Neural progenitor cell (in vitro differentiated cells): ENCODE measurements around the gene TICAM1. TPM values are rescaled to one million over a fixed set of nuclear protein-coding genes. Genes with fewer than 3 reads are reported as not detected.
"Not testable (repeated sequence)": the region's sequence is repeated elsewhere in the genome, so short reads cannot be mapped to it uniquely, and the experiment has no call there.

Experiments
- DNase-seq: peaks from one replicate; pipeline ENCODE4 v3.0.0-alpha.2; 2016; ENCODE audit warnings: low spot score
- H2AFZ ChIP-seq: fragments of 200-600 bp; sonication (generic); replicated peaks from 2 replicates; pipeline ENCODE4 v1.6.1; 2016; ENCODE audit warnings: antibody characterized with exemption
- H3F3A ChIP-seq: fragments of 200-600 bp; sonication (generic); 2 replicates; pipeline ENCODE4 v1.6.1; 2016; ENCODE audit warnings: antibody characterized with exemption, low read depth
- H3K27ac ChIP-seq: fragments of 200-600 bp; sonication (generic); 2 replicates; pipeline ENCODE4 v1.5.1; 2016; ENCODE audit warnings: mild to moderate bottlenecking
- H3K27me3 ChIP-seq: fragments of 200-600 bp; sonication (generic); 2 replicates; pipeline ENCODE4 v1.6.1; 2016; ENCODE audit warnings: mild to moderate bottlenecking, moderate library complexity
- H3K36me3 ChIP-seq: fragments of 200-600 bp; sonication (generic); 2 replicates; pipeline ENCODE4 v1.5.1; 2016
- H3K4me1 ChIP-seq: fragments of 200-600 bp; sonication (generic); 2 replicates; pipeline ENCODE4 v1.6.1; 2016; ENCODE audit warnings: mixed run types
- H3K4me2 ChIP-seq: fragments of 200-600 bp; sonication (generic); 2 replicates; pipeline ENCODE4 v1.6.1; 2016
- H3K4me3 ChIP-seq: fragments of 200-600 bp; sonication (generic); 2 replicates; pipeline ENCODE4 v1.5.1; 2016
- H3K79me2 ChIP-seq: fragments of 200-600 bp; sonication (generic); 2 replicates; pipeline ENCODE4 v1.6.1; 2016; ENCODE audit warnings: low read depth
- H3K9ac ChIP-seq: fragments of 200-600 bp; sonication (generic); 2 replicates; pipeline ENCODE4 v1.6.1; 2016
- H3K9me3 ChIP-seq: fragments of 200-600 bp; sonication (generic); 2 replicates; pipeline ENCODE4 v1.5.1; 2016; ENCODE audit warnings: low read depth
- H4K20me1 ChIP-seq: fragments of 200-600 bp; sonication (generic); 2 replicates; pipeline ENCODE4 v1.6.1; 2016; ENCODE audit warnings: low read depth
- H3K27ac Mint-ChIP-seq: 3 replicates; pipeline ENCODE4 v1.8.0; 2021; ENCODE audit warnings: mixed read lengths
- H3K27me3 Mint-ChIP-seq: 2 replicates; pipeline ENCODE4 v1.8.0; 2022; ENCODE audit warnings: low read depth, mild to moderate bottlenecking, inconsistent platforms, moderate library complexity, mixed read lengths; ENCODE audit not compliant: insufficient read depth
- H3K36me3 Mint-ChIP-seq: 3 replicates; pipeline ENCODE4 v1.8.0; 2021; ENCODE audit warnings: mixed read lengths
- H3K4me1 Mint-ChIP-seq: 3 replicates; pipeline ENCODE4 v1.8.0; 2021; ENCODE audit warnings: mixed read lengths
- H3K4me3 Mint-ChIP-seq: 3 replicates; pipeline ENCODE4 v1.8.0; 2021; ENCODE audit warnings: mild to moderate bottlenecking, moderate library complexity, mixed read lengths
- H3K9me3 Mint-ChIP-seq: 3 replicates; pipeline ENCODE4 v1.8.0; 2020; ENCODE audit warnings: mixed read lengths
- EZH2 ChIP-seq: fragments of 200-600 bp; sonication (generic); IDR thresholded peaks from 2 replicates; pipeline ENCODE4 v1.6.1; 2017; ENCODE audit warnings: antibody characterized with exemption, mild to moderate bottlenecking, moderate library complexity
- EZH2phosphoT487 ChIP-seq: fragments of 200-600 bp; sonication (generic); IDR thresholded peaks from 2 replicates; pipeline ENCODE4 v1.6.1; 2017; ENCODE audit warnings: antibody characterized with exemption
- total RNA-seq: library from RNA; depleted of rRNA; stranded (reverse); fragments of >200 nt; gene quantifications from 2 replicates; pipeline ENCODE4 v1.2.3, GENCODE V29; 2015; ENCODE audit warnings: low replicate concordance
- TF ChIP-seq, protein P1 (sequence below): fragments of 200-600 bp; sonication (generic); IDR thresholded peaks from 2 replicates; pipeline ENCODE4 v1.5.1; 2017; ENCODE audit warnings: antibody characterized with exemption, mild to moderate bottlenecking

The TICAM1 gene
- total RNA-seq, 1 donor from 2014 or later, result not detected

DNA sequence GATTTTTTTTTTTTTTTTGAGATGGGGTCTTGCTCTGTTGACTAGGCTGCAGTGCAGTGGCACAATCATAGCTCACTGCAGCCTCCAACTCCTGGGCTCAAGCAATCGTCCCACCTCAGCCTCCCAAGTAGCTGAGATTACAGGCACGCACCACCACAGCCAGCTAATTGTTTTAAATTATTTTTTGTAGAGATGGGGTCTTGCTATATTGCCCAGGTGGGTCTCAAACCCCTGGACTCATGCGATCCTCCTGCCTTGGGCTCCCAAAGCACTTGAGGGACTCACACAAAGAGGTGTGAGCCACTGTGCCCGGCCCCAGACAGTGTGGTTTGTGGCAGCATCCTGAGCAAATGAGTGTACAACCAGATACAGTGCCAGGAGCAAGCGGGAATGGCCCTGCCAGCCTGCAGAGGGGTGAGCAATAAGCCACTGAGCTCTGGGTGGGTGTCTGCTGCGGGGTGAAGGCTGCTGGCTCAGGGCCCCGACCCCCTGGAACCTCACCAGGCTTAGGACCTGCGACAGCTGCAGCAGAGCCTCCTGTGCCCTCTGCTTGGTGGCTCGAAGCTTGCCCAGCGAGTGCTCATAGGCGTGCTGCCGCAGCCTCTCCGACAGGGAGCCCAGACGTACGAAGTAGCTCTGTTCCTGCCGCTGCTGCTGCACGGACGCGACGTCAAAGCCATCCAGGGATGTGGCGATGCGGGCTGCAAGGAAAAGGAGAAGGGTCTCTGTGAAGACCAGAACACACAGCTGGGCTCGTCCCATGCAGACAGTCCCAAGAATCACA, 15.9 kb upstream of the TICAM1 start:
- H3K36me3 Mint-ChIP-seq, result peaks cover 11% of the 10 kb centered on the region

DNA sequence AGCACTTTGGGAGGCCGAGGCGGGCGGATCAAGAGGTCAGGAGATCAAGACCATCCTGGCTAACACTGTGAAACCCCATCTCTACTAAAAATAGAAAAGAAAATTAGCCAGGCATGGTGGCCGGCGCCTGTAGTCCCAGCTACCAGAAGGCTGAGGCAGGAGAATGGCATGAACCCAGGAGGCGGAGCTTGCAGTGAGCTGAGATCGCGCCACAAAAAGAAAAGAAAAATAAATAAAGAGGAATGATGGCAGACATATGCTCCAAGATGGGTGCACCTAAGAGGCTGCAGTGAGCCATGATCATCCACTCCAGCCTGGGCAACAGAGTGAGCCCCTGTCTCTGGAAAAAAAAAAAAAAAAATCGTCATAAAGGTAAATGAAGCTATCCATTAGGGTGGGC, 14.5 kb upstream of the TICAM1 start:
- H3K79me2 ChIP-seq, H4K20me1 ChIP-seq, H3K27ac ChIP-seq, DNase-seq, H3F3A ChIP-seq, H3K9ac ChIP-seq, H3K9me3 Mint-ChIP-seq, H3K27me3 ChIP-seq, H3K4me2 ChIP-seq, H3K4me1 Mint-ChIP-seq, H3K27me3 Mint-ChIP-seq, H3K36me3 ChIP-seq, H2AFZ ChIP-seq, H3K4me3 Mint-ChIP-seq, H3K4me3 ChIP-seq, H3K4me1 ChIP-seq, H3K27ac Mint-ChIP-seq, H3K9me3 ChIP-seq: not testable (repeated sequence)
- H3K36me3 Mint-ChIP-seq, result peaks cover 14% of the 10 kb centered on the region

More for the DNA sequence above, 15.9 kb upstream of the TICAM1 start:
- no peak for DNase-seq
- no peaks in the 10 kb centered on the region for H3K27me3 ChIP-seq
- Mint-ChIP-seq H3K4me1 (no peaks in the 10 kb centered on the region), H3K4me3 (no peak overlapping the region), H3K27ac (no peak overlapping the region), H3K9me3 (no peaks in the 10 kb centered on the region), H3K27me3 (peaks cover 2% of the 10 kb centered on the region)
- H3K36me3 ChIP-seq, result no peaks in the 10 kb centered on the region
- no peaks in the 10 kb centered on the region for H3K4me1 ChIP-seq
- no peaks in the 10 kb centered on the region for H4K20me1 ChIP-seq
- no peak overlapping the region for H3K27ac ChIP-seq
- no peaks in the 10 kb centered on the region for H3K79me2 ChIP-seq
- no peak overlapping the region for H2AFZ ChIP-seq
- no peak overlapping the region for H3K4me3 ChIP-seq
- no peaks in the 10 kb centered on the region for H3F3A ChIP-seq
- TF ChIP-seq, protein P1, sequence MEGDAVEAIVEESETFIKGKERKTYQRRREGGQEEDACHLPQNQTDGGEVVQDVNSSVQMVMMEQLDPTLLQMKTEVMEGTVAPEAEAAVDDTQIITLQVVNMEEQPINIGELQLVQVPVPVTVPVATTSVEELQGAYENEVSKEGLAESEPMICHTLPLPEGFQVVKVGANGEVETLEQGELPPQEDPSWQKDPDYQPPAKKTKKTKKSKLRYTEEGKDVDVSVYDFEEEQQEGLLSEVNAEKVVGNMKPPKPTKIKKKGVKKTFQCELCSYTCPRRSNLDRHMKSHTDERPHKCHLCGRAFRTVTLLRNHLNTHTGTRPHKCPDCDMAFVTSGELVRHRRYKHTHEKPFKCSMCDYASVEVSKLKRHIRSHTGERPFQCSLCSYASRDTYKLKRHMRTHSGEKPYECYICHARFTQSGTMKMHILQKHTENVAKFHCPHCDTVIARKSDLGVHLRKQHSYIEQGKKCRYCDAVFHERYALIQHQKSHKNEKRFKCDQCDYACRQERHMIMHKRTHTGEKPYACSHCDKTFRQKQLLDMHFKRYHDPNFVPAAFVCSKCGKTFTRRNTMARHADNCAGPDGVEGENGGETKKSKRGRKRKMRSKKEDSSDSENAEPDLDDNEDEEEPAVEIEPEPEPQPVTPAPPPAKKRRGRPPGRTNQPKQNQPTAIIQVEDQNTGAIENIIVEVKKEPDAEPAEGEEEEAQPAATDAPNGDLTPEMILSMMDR, result no peak
- TF ChIP-seq EZH2 (no peak), EZH2phosphoT487 (no peak)
- H3K9me3 ChIP-seq, result no peaks in the 10 kb centered on the region
- H3K4me2 ChIP-seq, result no peak overlapping the region
- no peak overlapping the region for H3K9ac ChIP-seq

DNA sequence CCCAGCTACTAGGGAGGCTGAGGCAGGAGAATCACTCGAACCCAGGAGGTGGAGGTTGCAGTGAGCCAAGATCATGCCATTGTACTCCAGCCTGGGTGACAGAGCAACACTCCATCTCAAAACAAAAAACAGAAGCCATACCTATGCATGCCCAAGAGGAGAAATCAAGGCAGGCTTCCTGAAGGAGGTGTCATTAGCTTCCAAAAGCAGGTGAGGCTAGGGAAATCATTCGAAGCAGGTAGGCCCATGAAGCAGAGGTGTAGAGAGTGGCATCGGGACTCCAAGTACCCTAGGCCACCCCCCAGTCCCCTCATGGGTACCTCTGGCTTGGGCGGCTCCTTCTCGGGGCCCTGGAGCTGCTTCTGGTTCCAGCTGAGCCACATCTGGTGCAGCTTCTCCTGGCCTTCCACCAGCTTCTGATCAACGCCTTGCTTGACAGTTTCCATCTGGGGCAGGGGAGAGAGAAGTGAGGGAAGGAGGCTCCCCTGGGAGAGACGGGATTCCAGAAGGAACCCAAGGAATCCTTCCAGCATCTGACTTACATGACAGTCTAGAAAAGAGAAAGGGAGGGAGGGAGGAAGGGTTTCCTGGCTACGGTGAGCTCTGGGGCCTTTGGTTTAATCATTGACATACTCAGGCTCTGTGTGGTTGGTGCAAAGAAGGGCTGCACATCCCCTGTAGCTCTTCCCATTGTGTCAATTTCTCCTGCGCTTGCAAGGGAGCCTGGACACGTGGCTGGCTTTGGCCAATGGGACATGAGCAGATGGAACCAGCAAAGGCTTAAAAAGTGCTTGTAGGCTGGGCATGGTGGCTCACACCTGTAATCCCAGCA, 13.1 kb upstream of the TICAM1 start:
- H3K4me1 Mint-ChIP-seq, result no peaks in the 10 kb centered on the region

More for the DNA sequence above, 13.1 kb upstream of the TICAM1 start:
- Mint-ChIP-seq H3K4me3 (no peak overlapping the region), H3K27ac (no peak overlapping the region), H3K36me3 (peaks cover 21% of the 10 kb centered on the region), H3K27me3 (peaks cover 5% of the 10 kb centered on the region), H3K9me3 (no peaks in the 10 kb centered on the region)
- no peaks in the 10 kb centered on the region for H3K79me2 ChIP-seq
- DNase-seq, result no peak
- no peak overlapping the region for H3K4me3 ChIP-seq
- TF ChIP-seq EZH2 (no peak), EZH2phosphoT487 (no peak)
- TF ChIP-seq, protein P1, result no peak
- no peak overlapping the region for H3K27ac ChIP-seq
- H3K36me3 ChIP-seq, result no peaks in the 10 kb centered on the region
- no peaks in the 10 kb centered on the region for H3F3A ChIP-seq
- H3K4me1 ChIP-seq, result no peaks in the 10 kb centered on the region
- no peak overlapping the region for H3K9ac ChIP-seq
- no peaks in the 10 kb centered on the region for H4K20me1 ChIP-seq
- no peak overlapping the region for H2AFZ ChIP-seq
- no peak overlapping the region for H3K4me2 ChIP-seq
- no peaks in the 10 kb centered on the region for H3K27me3 ChIP-seq
- H3K9me3 ChIP-seq, result no peaks in the 10 kb centered on the region
